Testis (tissue), 3 donors: ENCODE measurements around the gene CLCN6. TPM values are rescaled to one million over a fixed set of nuclear protein-coding genes. Genes with fewer than 3 reads are reported as not detected.

ENCODE experiments used
- DNase-seq: peaks from one replicate; pipeline ENCODE4 v3.0.0-alpha.2; 2019
- H3K27ac ChIP-seq, 2 donors: fragments of 200-600 bp; sonication (generic); one replicate each; pipeline ENCODE4 v1.5.1; 2019
- H3K27me3 ChIP-seq: fragments of 200-600 bp; sonication (generic); one replicate; pipeline ENCODE4 v1.5.1; 2019
- H3K36me3 ChIP-seq: fragments of 200-600 bp; sonication (generic); one replicate; pipeline ENCODE4 v1.5.1; 2017; ENCODE audit warnings: low read depth; ENCODE audit errors: missing control alignments
- H3K4me1 ChIP-seq: fragments of 200-600 bp; sonication (generic); one replicate; pipeline ENCODE4 v1.5.1; 2019
- H3K4me3 ChIP-seq, 2 donors: fragments of 200-600 bp; sonication (generic); one replicate each; pipeline ENCODE4 v1.5.1; 2017 to 2019
- H3K9me3 ChIP-seq: fragments of 200-600 bp; sonication (generic); one replicate; pipeline ENCODE4 v1.5.1; 2017
- CTCF ChIP-seq, 3 experiments: fragments of 450-650 bp in 2 of 3; fragments of 200-600 bp in 1 of 3; sonication (generic) in 1 of 3; IDR thresholded peaks; one replicate each; pipeline ENCODE4 v1.5.1; 2016 to 2019; ENCODE audit warnings: antibody characterized with exemption in 3 of 3, mild to moderate bottlenecking in 2 of 3, moderate library complexity in 1 of 3
- POLR2A ChIP-seq: fragments of 450-650 bp; IDR thresholded peaks from one replicate; pipeline ENCODE4 v1.6.1; 2017; ENCODE audit warnings: antibody characterized with exemption, mild to moderate bottlenecking, moderate library complexity
- WGBS, 2 donors: methylation state at CpG; one replicate each; pipeline ENCODE4 v1.1.5; 2018; 5-methylcytosine and 5-hydroxymethylcytosine counted together
- intact Hi-C: fragments of 100-400 bp; cut with DNase I; formaldehyde crosslinking; loops from one replicate; pipeline ENCODE4 v1.15.1; 2023; ENCODE audit warnings: low total_unique reads
- polyA plus RNA-seq: library from polyadenylated mRNA; stranded (reverse); fragments of 350-450 nt; fragmentation: Illumina TruSeq; extraction: RNeasy Lipid Tissue Mini Kit (QIAGEN cat#74804); gene quantifications from one replicate; pipeline ENCODE4 v1.2.3, GENCODE V29; 2014; ENCODE audit warnings: low read depth, low replicate concordance; ENCODE audit not compliant: insufficient read depth
- total RNA-seq, 2 donors: library from RNA; depleted of rRNA; stranded (reverse); fragments of >200 nt; gene quantifications; one replicate each; pipeline ENCODE4 v1.2.3, GENCODE V29; 2016

Gene CLCN6
- total and polyA plus RNA-seq, 3 donors from 2014 or later: 47.9 to 91.7 (median 57.1) TPM

- no peaks in the 10 kb centered on the region for H3K9me3 ChIP-seq
- DNase-seq: no peak
- no peaks in the 10 kb centered on the region for H3K27me3 ChIP-seq
- H3K4me1 ChIP-seq: peaks cover 4% of the 10 kb centered on the region
- WGBS, 2 donors: 69 to 71% methylated on average over 8 to 10 of the region's 10 CpGs
- no peaks in the 10 kb centered on the region for H3K36me3 ChIP-seq
- intact Hi-C loops: no loop called here
- H3K27ac ChIP-seq: no peak overlapping the region
- no peak overlapping the region for H3K4me3 ChIP-seq
- TF ChIP-seq POLR2A: no peak
- no peak for TF ChIP-seq CTCF (IDR thresholded peaks at IDR 0.05)
These were observed 75.1 kb downstream of the CLCN6 start for GRCh38 chr1:11880911-11881748.

- H3K4me3 ChIP-seq: no peak overlapping the region
- H3K36me3 ChIP-seq: no peaks in the 10 kb centered on the region
- no peak overlapping the region for H3K27ac ChIP-seq
- H3K27me3 ChIP-seq: no peaks in the 10 kb centered on the region
- 86 to 92% methylated on average over 18 of the region's 18 CpGs for WGBS, 2 donors
- peaks cover 4% of the 10 kb centered on the region for H3K4me1 ChIP-seq
- no peak for DNase-seq
- TF ChIP-seq POLR2A: no peak
- intact Hi-C loops: no loop called here
- no peaks in the 10 kb centered on the region for H3K9me3 ChIP-seq
These were observed 75.9 kb downstream of the CLCN6 start for GRCh38 chr1:11881749-11882441.

- H3K36me3 ChIP-seq: no peaks in the 10 kb centered on the region
- no peak overlapping the region for H3K27ac ChIP-seq
- H3K4me1 ChIP-seq: peaks cover 4% of the 10 kb centered on the region
- no peaks in the 10 kb centered on the region for H3K9me3 ChIP-seq
- WGBS, 2 donors: 51 to 55% methylated on average over 12 to 13 of the region's 13 CpGs
- TF ChIP-seq POLR2A (no peak), CTCF (IDR thresholded peaks at IDR 0.05) (no peak)
- intact Hi-C loops: no loop called here
- no peaks in the 10 kb centered on the region for H3K27me3 ChIP-seq
- no peak overlapping the region for H3K4me3 ChIP-seq
- DNase-seq: peak; percentile 27
These were observed 77.0 kb downstream of the CLCN6 start for GRCh38 chr1:11882814-11883538.

- Histone ChIP-seq H3K27ac (no peak overlapping the region), H3K36me3 (no peaks in the 10 kb centered on the region), H3K9me3 (no peaks in the 10 kb centered on the region), H3K27me3 (no peaks in the 10 kb centered on the region), H3K4me1 (peaks cover 4% of the 10 kb centered on the region), H3K4me3 (no peak overlapping the region)
- intact Hi-C loops: no loop called here
- WGBS, 2 donors: 79 to 89% methylated on average over 6 of the region's 6 CpGs
- TF ChIP-seq CTCF (IDR thresholded peaks at IDR 0.05) (no peak), POLR2A (no peak)
- DNase-seq: no peak
These were observed 79.9 kb downstream of the CLCN6 start for GRCh38 chr1:11885916-11886315.
